ENCODE results near the gene COL23A1.

The COL23A1 gene

DNA sequence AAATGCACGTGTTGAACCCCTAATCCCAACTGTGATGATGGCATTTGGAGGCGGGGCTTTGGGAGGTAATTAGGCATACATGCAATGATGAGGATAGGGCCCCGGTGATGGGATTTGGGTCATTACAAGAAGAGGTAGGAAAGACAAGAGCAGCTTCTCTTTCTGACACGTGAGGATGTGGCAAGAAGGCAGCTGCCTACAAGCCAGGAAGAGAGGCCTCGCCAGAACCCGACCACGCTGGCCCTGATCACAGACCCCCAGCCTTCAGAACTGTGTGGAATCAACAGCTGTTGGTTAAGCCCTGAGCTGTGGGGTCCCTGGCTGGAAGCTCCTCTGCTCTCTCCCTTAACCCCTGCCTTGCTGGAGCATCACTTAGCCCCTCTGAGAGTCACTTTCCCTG, 57.5 kb downstream of the COL23A1 start:
- peaks cover 2% of the 10 kb centered on the region for H3K27me3 Mint-ChIP-seq (ENCODE audit: low read depth)
- H3K9me3 Mint-ChIP-seq = no peaks in the 10 kb centered on the region
- TF ChIP-seq, protein P1, sequence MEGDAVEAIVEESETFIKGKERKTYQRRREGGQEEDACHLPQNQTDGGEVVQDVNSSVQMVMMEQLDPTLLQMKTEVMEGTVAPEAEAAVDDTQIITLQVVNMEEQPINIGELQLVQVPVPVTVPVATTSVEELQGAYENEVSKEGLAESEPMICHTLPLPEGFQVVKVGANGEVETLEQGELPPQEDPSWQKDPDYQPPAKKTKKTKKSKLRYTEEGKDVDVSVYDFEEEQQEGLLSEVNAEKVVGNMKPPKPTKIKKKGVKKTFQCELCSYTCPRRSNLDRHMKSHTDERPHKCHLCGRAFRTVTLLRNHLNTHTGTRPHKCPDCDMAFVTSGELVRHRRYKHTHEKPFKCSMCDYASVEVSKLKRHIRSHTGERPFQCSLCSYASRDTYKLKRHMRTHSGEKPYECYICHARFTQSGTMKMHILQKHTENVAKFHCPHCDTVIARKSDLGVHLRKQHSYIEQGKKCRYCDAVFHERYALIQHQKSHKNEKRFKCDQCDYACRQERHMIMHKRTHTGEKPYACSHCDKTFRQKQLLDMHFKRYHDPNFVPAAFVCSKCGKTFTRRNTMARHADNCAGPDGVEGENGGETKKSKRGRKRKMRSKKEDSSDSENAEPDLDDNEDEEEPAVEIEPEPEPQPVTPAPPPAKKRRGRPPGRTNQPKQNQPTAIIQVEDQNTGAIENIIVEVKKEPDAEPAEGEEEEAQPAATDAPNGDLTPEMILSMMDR (IDR thresholded peaks at IDR 0.05; ENCODE audit: unreplicated experiment in 3 of 3) = no peak
- H3K36me3 Mint-ChIP-seq (ENCODE audit: low read depth) = no peaks in the 10 kb centered on the region
- peaks cover 56% of the 10 kb centered on the region for H3K4me1 Mint-ChIP-seq
- H3K4me3 Mint-ChIP-seq = no peak overlapping the region
- peak overlapping the region in 1 of 3 experiments; percentile 13 for H3K27ac Mint-ChIP-seq

DNA sequence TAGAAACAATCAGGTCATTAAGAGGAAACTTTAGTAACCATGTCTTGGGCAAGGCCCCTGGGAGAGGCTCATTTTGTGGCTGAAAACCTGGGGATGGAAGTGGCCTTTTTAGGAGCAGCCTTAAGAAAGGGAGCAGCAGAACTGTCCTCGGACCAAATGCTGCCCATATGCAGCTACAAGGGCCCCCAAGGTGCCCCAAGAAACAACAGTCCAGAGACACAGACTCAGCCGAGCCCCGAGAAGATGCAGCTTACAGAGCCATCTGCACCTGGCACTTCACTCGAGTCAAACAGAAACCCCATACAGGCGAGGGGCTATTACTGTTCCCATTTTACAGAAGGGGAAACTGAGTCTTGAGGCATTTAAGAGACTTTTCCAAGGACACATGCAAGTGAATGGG, 58.0 kb downstream of the COL23A1 start:
- Mint-ChIP-seq H3K27me3 (ENCODE audit: low read depth) (peaks cover 3% of the 10 kb centered on the region), H3K4me3 (no peak overlapping the region), H3K36me3 (ENCODE audit: low read depth) (no peaks in the 10 kb centered on the region), H3K27ac (no peak overlapping the region), H3K9me3 (no peaks in the 10 kb centered on the region), H3K4me1 (peaks cover 59% of the 10 kb centered on the region)
- TF ChIP-seq, protein P1 (IDR thresholded peaks at IDR 0.05; ENCODE audit: unreplicated experiment in 3 of 3) = no peak

DNA sequence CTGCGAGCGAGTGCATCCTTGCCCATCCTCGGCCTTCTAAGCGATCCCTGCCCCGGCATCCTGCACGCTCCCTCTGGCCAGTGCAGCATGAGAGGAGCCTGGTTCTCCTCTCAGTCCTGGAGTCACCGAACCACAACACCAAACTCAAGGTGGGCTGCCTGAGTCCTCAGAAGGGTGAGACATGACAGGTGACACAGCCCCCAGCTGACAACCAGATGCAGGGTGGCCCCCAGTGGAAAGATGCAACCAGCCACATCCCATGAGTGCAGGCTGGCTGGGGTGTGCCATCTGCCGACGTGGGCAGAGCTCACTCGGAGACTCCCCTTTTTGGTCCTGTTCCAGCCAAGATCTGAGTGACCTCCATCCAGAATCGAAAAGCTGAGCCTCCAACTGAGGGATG, 58.4 kb downstream of the COL23A1 start:
- H3K27me3 Mint-ChIP-seq (ENCODE audit: low read depth) = peaks cover 3% of the 10 kb centered on the region
- H3K27ac Mint-ChIP-seq = peak overlapping the region in 1 of 3 experiments; percentile 29
- H3K4me1 Mint-ChIP-seq = peaks cover 63% of the 10 kb centered on the region
- H3K4me3 Mint-ChIP-seq = no peak overlapping the region
- no peaks in the 10 kb centered on the region for H3K36me3 Mint-ChIP-seq (ENCODE audit: low read depth)
- H3K9me3 Mint-ChIP-seq = no peaks in the 10 kb centered on the region
- TF ChIP-seq, protein P1 (IDR thresholded peaks at IDR 0.05; ENCODE audit: unreplicated experiment in 3 of 3) = no peak

DNA sequence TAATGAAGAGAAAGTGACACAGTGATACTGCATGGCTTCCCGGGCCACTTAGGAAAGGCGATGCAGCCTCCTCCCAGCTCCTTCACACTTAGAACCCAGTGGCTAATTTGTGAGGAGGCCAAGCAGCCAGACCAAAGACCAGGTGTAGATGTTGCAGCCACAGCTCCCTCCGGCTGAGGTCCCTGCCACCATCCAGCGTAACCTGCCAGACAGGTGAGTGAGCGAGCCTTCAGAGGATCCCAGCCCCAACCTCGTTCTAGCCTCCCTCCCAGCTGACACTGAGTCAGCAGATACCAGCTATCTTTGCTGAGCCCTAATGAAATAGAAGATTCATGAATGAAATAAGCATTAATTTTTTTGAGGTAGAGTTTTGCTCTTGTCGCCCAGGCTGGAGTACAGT, 59.7 kb downstream of the COL23A1 start:
- TF ChIP-seq, protein P1 (IDR thresholded peaks at IDR 0.05; ENCODE audit: unreplicated experiment in 3 of 3) = no peak
- Mint-ChIP-seq H3K9me3 (no peaks in the 10 kb centered on the region), H3K4me1 (peaks cover 73% of the 10 kb centered on the region), H3K27me3 (ENCODE audit: low read depth) (peaks cover 3% of the 10 kb centered on the region), H3K4me3 (no peak overlapping the region), H3K27ac (no peak overlapping the region), H3K36me3 (ENCODE audit: low read depth) (no peaks in the 10 kb centered on the region)

DNA sequence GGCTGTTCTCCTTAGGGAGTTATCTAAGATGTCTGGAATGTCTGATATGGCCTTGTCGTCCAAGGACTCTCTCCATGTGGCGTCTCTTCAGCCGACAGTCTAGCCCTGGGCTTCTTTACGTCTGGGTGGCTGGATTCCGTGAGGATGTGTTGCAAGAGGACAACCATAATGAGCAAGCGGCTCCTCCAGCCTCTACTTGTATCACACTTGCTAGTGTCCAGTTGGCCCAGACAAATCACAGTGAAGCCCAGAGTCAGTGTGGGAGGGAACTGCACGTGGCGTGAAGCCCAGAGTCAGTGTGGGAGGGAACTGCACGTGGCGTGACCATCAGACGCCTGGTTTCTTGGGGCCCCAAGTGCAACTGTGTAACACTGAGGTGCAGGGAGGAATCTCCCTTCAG, 61.1 kb downstream of the COL23A1 start:
- Mint-ChIP-seq H3K27me3 (ENCODE audit: low read depth) (peaks cover 3% of the 10 kb centered on the region), H3K9me3 (no peaks in the 10 kb centered on the region), H3K4me1 (peaks cover 66% of the 10 kb centered on the region), H3K36me3 (ENCODE audit: low read depth) (no peaks in the 10 kb centered on the region), H3K4me3 (no peak overlapping the region), H3K27ac (peak overlapping the region in 2 of 3 experiments; percentile 49 to 69)
- TF ChIP-seq, protein P1 (IDR thresholded peaks at IDR 0.05; ENCODE audit: unreplicated experiment in 3 of 3) = no peak

DNA sequence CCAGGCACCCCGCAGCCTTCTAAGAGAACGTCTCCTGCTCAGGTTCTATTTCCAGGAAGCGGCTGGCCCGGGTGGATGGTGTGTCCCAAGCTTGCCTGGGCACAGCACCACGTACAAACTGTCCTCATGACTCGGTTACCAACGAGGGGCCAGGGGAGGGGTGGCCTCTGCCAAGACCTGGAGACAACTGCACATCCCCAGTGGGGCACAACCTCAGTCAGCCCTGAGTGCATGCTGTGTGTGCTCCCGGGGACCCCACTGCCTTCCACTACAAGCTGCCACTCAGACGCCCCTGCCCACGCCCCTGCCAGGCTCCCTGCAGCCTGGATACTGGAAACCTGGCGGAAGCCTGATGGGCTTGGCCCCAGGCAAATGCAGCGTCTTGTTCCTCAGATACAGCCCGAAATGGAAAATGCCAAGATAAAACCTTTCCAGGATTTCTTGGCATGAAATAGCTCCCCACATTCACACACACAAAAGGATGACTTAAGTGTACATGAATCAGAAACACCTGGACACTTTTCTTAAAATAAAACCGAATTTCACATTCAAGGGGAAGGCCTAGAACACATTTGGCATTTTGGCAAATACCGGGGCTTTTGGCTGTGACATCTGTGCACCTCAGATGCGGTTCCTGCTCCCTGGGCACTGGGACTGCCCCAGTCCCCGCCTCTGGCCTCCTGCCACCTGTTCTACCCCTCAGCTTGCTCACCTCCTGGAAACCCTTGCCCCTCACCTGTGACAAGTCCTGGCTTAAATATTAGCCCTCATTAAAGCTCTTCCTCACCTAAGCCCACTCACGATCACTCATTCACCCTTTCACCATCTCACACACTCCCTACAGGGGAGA, 62.5 kb downstream of the COL23A1 start:
- H3K4me3 Mint-ChIP-seq = no peak overlapping the region
- peaks cover 57% of the 10 kb centered on the region for H3K4me1 Mint-ChIP-seq
- H3K9me3 Mint-ChIP-seq = peaks cover 4% of the 10 kb centered on the region
- H3K36me3 Mint-ChIP-seq (ENCODE audit: low read depth) = no peaks in the 10 kb centered on the region
- peaks cover 3% of the 10 kb centered on the region for H3K27me3 Mint-ChIP-seq (ENCODE audit: low read depth)
- TF ChIP-seq, protein P1 (IDR thresholded peaks at IDR 0.05; ENCODE audit: unreplicated experiment in 3 of 3) = no peak
- peak overlapping the region in 2 of 3 experiments; percentile 1 to 62 for H3K27ac Mint-ChIP-seq

Data from nephron (organoid).